Body of pancreas (tissue), 4 donors: Measurements from ENCODE around the gene MTMR1.

Source experiments
- CTCF ChIP-seq, 7 experiments: fragments of 450-650 bp in 4 of 7; fragments of 200-600 bp in 3 of 7; sonication (generic) in 3 of 7; IDR thresholded peaks; one replicate each; pipeline ENCODE4 v1.5.1; 2016 to 2019; ENCODE audit warnings: antibody characterized with exemption in 7 of 7
- POLR2A ChIP-seq, 3 donors: fragments of 450-650 bp; IDR thresholded peaks; one replicate each; pipeline ENCODE4 v1.6.1; 2016; ENCODE audit warnings: antibody characterized with exemption in 3 of 3, mild to moderate bottlenecking in 2 of 3

- TF ChIP-seq CTCF (IDR thresholded peaks at IDR 0.05) = no peak
- TF ChIP-seq POLR2A (IDR thresholded peaks at IDR 0.05) = no peak
These were observed 77.9 kb downstream of the MTMR1 start for GRCh38 chrX:150771116-150771515.
